Glomerular endothelial cell (primary cell): ENCODE measurements around the gene APBA2. TPM values are rescaled to one million over a fixed set of nuclear protein-coding genes. Genes with fewer than 3 reads are reported as not detected.

Experiments used
- DNase-seq: peaks from one replicate; pipeline ENCODE4 v3.0.0-alpha.2; 2011; ENCODE audit warnings: low read depth, low spot score; ENCODE audit errors: extremely low read depth
- total RNA-seq: library from RNA; depleted of rRNA; stranded (reverse); fragments of >200 nt; gene quantifications from 2 replicates; pipeline ENCODE4 v1.2.3, GENCODE V29; 2015

The APBA2 gene
- total RNA-seq, 1 donor from 2014 or later = 59.1 TPM

GRCh38 chr15:28914046-28914445 is 28.3 kb downstream of the APBA2 start:
- DNase-seq = no peak

- DNase-seq = no peak
Observed at GRCh38 chr15:28914483-28915023, 28.8 kb downstream of the APBA2 start.

GRCh38 chr15:28915041-28915810 is 29.5 kb downstream of the APBA2 start:
- no peak for DNase-seq

- DNase-seq = no peak
Observed at GRCh38 chr15:28915935-28916334, 30.2 kb downstream of the APBA2 start.

- DNase-seq = no peak
Observed at GRCh38 chr15:28917791-28918140, 32.0 kb downstream of the APBA2 start.

GRCh38 chr15:28918141-28918983 is 32.6 kb downstream of the APBA2 start:
- DNase-seq = no peak

- no peak for DNase-seq
Observed at GRCh38 chr15:28919201-28919635, 33.4 kb downstream of the APBA2 start.

GRCh38 chr15:28919679-28920655 is 34.2 kb downstream of the APBA2 start:
- no peak for DNase-seq

GRCh38 chr15:28920781-28921331 is 35.1 kb downstream of the APBA2 start:
- DNase-seq = no peak

GRCh38 chr15:28921336-28921735 is 35.6 kb downstream of the APBA2 start:
- no peak for DNase-seq

GRCh38 chr15:28921919-28922706 is 36.3 kb downstream of the APBA2 start:
- DNase-seq = no peak

- no peak for DNase-seq
Observed at GRCh38 chr15:28922707-28923012, 36.9 kb downstream of the APBA2 start.

GRCh38 chr15:28923726-28924280 is 38.0 kb downstream of the APBA2 start:
- no peak for DNase-seq

GRCh38 chr15:28927043-28927442 is 41.3 kb downstream of the APBA2 start:
- no peak for DNase-seq

- DNase-seq = no peak
Observed at GRCh38 chr15:28929200-28929599, 43.4 kb downstream of the APBA2 start.

GRCh38 chr15:28930011-28930410 is 44.2 kb downstream of the APBA2 start:
- no peak for DNase-seq

- DNase-seq = no peak
Observed at GRCh38 chr15:28930476-28931291, 44.9 kb downstream of the APBA2 start.

- DNase-seq = no peak
Observed at GRCh38 chr15:28931828-28932227, 46.1 kb downstream of the APBA2 start.
